SK-N-SH (cell line): ENCODE results near the gene EIF5A. TPM values are rescaled to one million over a fixed set of nuclear protein-coding genes. Genes with fewer than 3 reads are reported as not detected.

ENCODE experiments used
- CTCF ChIA-PET: fragments of 300-600, 350-600 bp; formaldehyde crosslinking; extraction: SDS; loops from one replicate; lab custom pipeline; 2021; lab: Yijun Ruan, JAX
- POLR2A ChIA-PET: fragments of 350-600 bp; sonication (Branson Sonifier 250); formaldehyde crosslinking; extraction: SDS; loops from one replicate; lab custom pipeline; 2020; ENCODE audit warnings: antibody characterized with exemption, inconsistent platforms; lab: Yijun Ruan, JAX
- DNase-seq: peaks from one replicate; pipeline ENCODE4 v3.0.0; 2012
- H2AFZ ChIP-seq: fragments of 200-600 bp; sonication (generic); 2 replicates; pipeline ENCODE4 v1.8.1; 2016; ENCODE audit warnings: antibody characterized with exemption, mild to moderate bottlenecking, low read depth
- H3F3A ChIP-seq: fragments of 200-600 bp; sonication (generic); replicated peaks from 2 replicates; pipeline ENCODE3; 2016; ENCODE audit warnings: antibody characterized with exemption, mild to moderate bottlenecking; ENCODE audit not compliant: insufficient read depth
- H3K27ac ChIP-seq, 2 experiments: fragments of 200-500 bp in 1 of 2; fragments of 200-600 bp in 1 of 2; sonication (Bioruptor generic) in 1 of 2; sonication (generic), shearing (Covaris generic) in 1 of 2; 2 replicates each; pipeline versions ENCODE4 v1.5.1 to v1.6.1; 2014 to 2016; ENCODE audit warnings: low read depth in 2 of 2, inconsistent platforms in 1 of 2, low read length in 1 of 2, mild to moderate bottlenecking in 1 of 2, mixed read lengths in 1 of 2
- H3K27me3 ChIP-seq: fragments of 200-600 bp; sonication (generic), shearing (Covaris generic); 2 replicates; pipeline ENCODE4 v1.6.1; 2016; ENCODE audit warnings: mixed run types; ENCODE audit not compliant: insufficient read depth
- H3K36me3 ChIP-seq, 2 experiments: fragments of 200-500 bp in 1 of 2; fragments of 200-600 bp in 1 of 2; sonication (Bioruptor generic) in 1 of 2; sonication (generic) in 1 of 2; replicated peaks in 1 of 2; 2 replicates each; pipeline versions ENCODE3 to v1.5.1; 2014 to 2016; ENCODE audit warnings: low read length in 1 of 2, mild to moderate bottlenecking in 1 of 2; ENCODE audit not compliant: insufficient read depth in 2 of 2, control insufficient read depth in 1 of 2
- H3K4me1 ChIP-seq, 2 experiments: fragments of 200-500 bp in 1 of 2; fragments of 200-600 bp in 1 of 2; sonication (Bioruptor generic) in 1 of 2; sonication (generic), shearing (Covaris generic) in 1 of 2; 2 replicates each; pipeline versions ENCODE4 v1.5.1 to v1.6.1; 2014 to 2016; ENCODE audit warnings: low read depth in 1 of 2, low read length in 1 of 2, mixed run types in 1 of 2; ENCODE audit not compliant: insufficient read depth in 2 of 2, control insufficient read depth in 1 of 2
- H3K4me2 ChIP-seq: fragments of 200-600 bp; sonication (generic), shearing (Covaris generic); 2 replicates; pipeline ENCODE4 v1.6.1; 2017; ENCODE audit warnings: mixed run types
- H3K4me3 ChIP-seq, 2 experiments: fragments of 200-500 bp in 1 of 2; fragments of 200-600 bp in 1 of 2; sonication (Bioruptor generic) in 1 of 2; sonication (generic), shearing (Covaris generic) in 1 of 2; 2 replicates each; pipeline versions ENCODE4 v1.5.1 to v1.8.1; 2014 to 2016; ENCODE audit warnings: low read depth in 2 of 2, inconsistent platforms in 1 of 2, low read length in 1 of 2, mild to moderate bottlenecking in 1 of 2, mixed read lengths in 1 of 2, moderate library complexity in 1 of 2
- H3K79me2 ChIP-seq: fragments of 200-600 bp; sonication (generic); 2 replicates; pipeline ENCODE4 v1.8.1; 2017; ENCODE audit warnings: mild to moderate bottlenecking; ENCODE audit not compliant: insufficient read depth
- H3K9ac ChIP-seq: fragments of 200-600 bp; sonication (generic); 2 replicates; pipeline ENCODE4 v1.6.1; 2017; ENCODE audit warnings: mixed run types
- H3K9me2 ChIP-seq: fragments of 200-600 bp; sonication (generic); 2 replicates; pipeline ENCODE4 v1.6.1; 2017; ENCODE audit warnings: mixed run types
- H3K9me3 ChIP-seq: fragments of 200-600 bp; sonication (generic); 2 replicates; pipeline ENCODE4 v1.6.1; 2017; ENCODE audit warnings: mixed run types, mild to moderate bottlenecking, moderate library complexity
- H4K20me1 ChIP-seq: fragments of 200-600 bp; sonication (generic); 2 replicates; pipeline ENCODE4 v1.6.1; 2017; ENCODE audit warnings: mild to moderate bottlenecking, mixed run types; ENCODE audit not compliant: insufficient read depth
- CHD2 ChIP-seq: fragments of 150-350 bp; IDR thresholded peaks from 2 replicates; pipeline ENCODE4 v1.6.1; 2018; ENCODE audit warnings: low read length; ENCODE audit not compliant: partially characterized antibody
- ELF1 ChIP-seq: IDR thresholded peaks from 2 replicates; pipeline ENCODE4 v1.4.0; 2012
- EP300 ChIP-seq, 2 experiments: IDR thresholded peaks; 2 replicates each; pipeline versions ENCODE4 v1.4.0 to v1.6.1; 2012; ENCODE audit warnings: borderline replicate concordance in 1 of 2, low read depth in 1 of 2, low read length in 1 of 2
- EZH2phosphoT487 ChIP-seq: fragments of 200-600 bp; sonication (generic); IDR thresholded peaks from 2 replicates; pipeline ENCODE4 v1.6.1; 2017; ENCODE audit warnings: low read depth, mixed run types, mild to moderate bottlenecking, antibody characterized with exemption, moderate library complexity, borderline replicate concordance
- FOSL2 ChIP-seq: IDR thresholded peaks from 2 replicates; pipeline ENCODE4 v1.4.0; 2012; ENCODE audit warnings: low read depth, mild to moderate bottlenecking, moderate library complexity, borderline replicate concordance
- FOXJ3 ChIP-seq: sonication (generic); formaldehyde crosslinking; IDR thresholded peaks from 2 replicates; pipeline ENCODE4 v1.5.1; 2020; ENCODE audit warnings: mild to moderate bottlenecking, missing genetic modification reagents
- GABPA ChIP-seq: IDR thresholded peaks from 2 replicates; pipeline ENCODE4 v1.4.0; 2012; ENCODE audit warnings: low read depth, mild to moderate bottlenecking
- GATA2 ChIP-seq: sonication (generic); formaldehyde crosslinking; IDR thresholded peaks from 2 replicates; pipeline ENCODE4 v1.5.0; 2020; ENCODE audit warnings: mild to moderate bottlenecking, missing genetic modification reagents
- JUND ChIP-seq: IDR thresholded peaks from 2 replicates; pipeline ENCODE4 v1.4.0; 2012
- MEF2A ChIP-seq: IDR thresholded peaks from 2 replicates; pipeline ENCODE4 v1.4.0; 2012; ENCODE audit warnings: low read depth, borderline replicate concordance
- MXI1 ChIP-seq: IDR thresholded peaks from 2 replicates; pipeline ENCODE4 v1.6.1; 2012; ENCODE audit warnings: mild to moderate bottlenecking, low read depth, low read length, improper control_type of control experiment
- NFIC ChIP-seq: IDR thresholded peaks from 2 replicates; pipeline ENCODE4 v1.4.0; 2012; ENCODE audit warnings: borderline replicate concordance
- NRF1 ChIP-seq: IDR thresholded peaks from 2 replicates; pipeline ENCODE4 v1.6.1; 2012; ENCODE audit warnings: low read depth, mild to moderate bottlenecking, low read length
- POLR2AphosphoS5 ChIP-seq: IDR thresholded peaks from 2 replicates; pipeline ENCODE4 v1.6.1; 2012; ENCODE audit warnings: low read depth, low read length
- RCOR1 ChIP-seq: fragments of 150-350 bp; IDR thresholded peaks from 2 replicates; pipeline ENCODE4 v1.6.1; 2017; ENCODE audit warnings: antibody characterized with exemption, low read length
- SMC3 ChIP-seq: IDR thresholded peaks from 2 replicates; pipeline ENCODE4 v1.6.1; 2012; ENCODE audit warnings: low read depth, low read length, improper control_type of control experiment
- TAF1 ChIP-seq: IDR thresholded peaks from 2 replicates; pipeline ENCODE4 v1.6.1; 2012; ENCODE audit warnings: low read depth, mild to moderate bottlenecking, low read length, moderate library complexity, borderline replicate concordance
- TCF12 ChIP-seq: IDR thresholded peaks from 2 replicates; pipeline ENCODE4 v1.4.0; 2012
- WGBS: methylation state at CpG from one replicate; pipeline ENCODE4 v1.1.6; 2017; ENCODE audit warnings: low lambda C conversion rate; 5-methylcytosine and 5-hydroxymethylcytosine counted together
- polyA plus RNA-seq, 3 experiments: library from polyadenylated mRNA; depleted of rRNA; stranded (reverse); fragments of >200 nt; gene quantifications; 2 replicates each; pipeline ENCODE4 v1.2.3, GENCODE V29; 2012
- TF ChIP-seq, protein P1 (sequence below): IDR thresholded peaks from 2 replicates; pipeline ENCODE4 v1.4.0; 2012; ENCODE audit warnings: low read depth
- TF ChIP-seq, protein P2 (sequence below): fragments of 200-600 bp; sonication (generic); IDR thresholded peaks from 2 replicates; pipeline ENCODE4 v1.6.1; 2017; ENCODE audit warnings: antibody characterized with exemption, mild to moderate bottlenecking, moderate library complexity
- TF ChIP-seq, protein P3 (sequence below): fragments of 150-350 bp; IDR thresholded peaks from 2 replicates; pipeline ENCODE4 v1.6.1; 2016; ENCODE audit warnings: mild to moderate bottlenecking, low read depth, low read length
- TF ChIP-seq, protein P4 (sequence below): IDR thresholded peaks from 2 replicates; pipeline ENCODE4 v1.4.0; 2012; ENCODE audit warnings: low read depth, borderline replicate concordance

Gene EIF5A
- polyA plus RNA-seq, 1 of the 3 experiments (the other 2 are of a cell fraction) = 971 TPM

DNA sequence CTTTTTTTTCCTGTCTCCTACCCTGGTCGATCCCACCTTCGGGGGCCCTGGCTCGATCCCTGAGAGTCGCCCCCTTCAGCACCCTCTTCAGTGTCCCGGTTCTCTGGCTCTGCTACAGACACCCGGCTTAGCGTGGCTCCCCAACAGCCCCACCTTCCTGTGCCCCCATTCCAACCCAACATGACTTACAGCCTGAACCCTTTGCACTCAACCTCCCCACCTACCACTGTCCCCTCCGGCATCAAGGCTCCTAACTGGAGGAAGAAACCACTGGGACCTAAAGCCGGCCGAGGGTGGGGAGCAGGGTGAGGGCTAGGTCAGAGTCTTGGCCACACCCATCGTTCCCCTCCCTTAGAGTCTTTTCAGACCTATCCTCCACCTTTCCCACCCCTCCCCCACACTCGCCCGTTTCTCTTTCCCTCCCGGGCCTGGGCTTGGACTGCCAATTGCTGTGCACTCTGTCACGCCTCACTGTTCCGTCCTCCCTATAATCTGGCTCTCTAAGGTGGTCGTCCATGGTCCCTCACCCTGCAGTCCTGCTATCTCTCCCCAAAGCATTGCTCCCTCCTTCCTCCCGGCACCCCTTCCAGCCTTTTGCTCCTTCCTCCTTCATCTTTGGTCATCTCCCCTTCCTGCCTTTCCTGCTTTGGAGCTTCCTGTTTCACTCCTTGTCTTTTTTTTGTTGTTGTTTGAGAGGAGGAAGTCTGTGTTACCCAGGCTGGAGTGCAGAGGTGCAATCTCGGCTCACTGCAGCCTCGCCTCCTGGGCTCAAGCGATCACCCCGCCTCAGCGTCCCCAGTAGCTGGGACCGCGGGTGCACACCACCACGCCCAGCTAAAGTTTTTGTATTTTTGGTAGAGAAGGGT is 44.3 kb upstream of the EIF5A start:
- ChIA-PET CTCF (interaction anchor here (0.8 to 2.7 kb wide), 3 partner anchors 17 to 219 kb away, joined by 3 to 16 read pairs (median 3); partner anchors contain the start of gene SLC16A11), POLR2A (interaction anchor here (0.6 kb wide), 1 partner anchor 199 kb away, joined by 4 read pairs; no protein-coding TSS in a partner anchor)
- Histone ChIP-seq H2AFZ (peak overlapping the region; percentile 88), H3K4me3 (no peak overlapping the region), H4K20me1 (no peaks in the 10 kb centered on the region), H3K79me2 (no peaks in the 10 kb centered on the region), H3K36me3 (peaks cover 0 to 16% of the 10 kb centered on the region in 2 experiments), H3K4me1 (peaks cover 0 to 6% of the 10 kb centered on the region in 2 experiments; a peak in 2 of 4 replicates), H3K27ac (no peak overlapping the region), H3K9me2 (no peaks in the 10 kb centered on the region), H3K9me3 (no peaks in the 10 kb centered on the region), H3F3A (peaks cover 31% of the 10 kb centered on the region), H3K9ac (no peak overlapping the region), H3K27me3 (no peaks in the 10 kb centered on the region), H3K4me2 (no peak overlapping the region)
- WGBS = 36% methylated on average over 23 of the region's 26 CpGs
- TF ChIP-seq SMC3 = no peak
- no peak for TF ChIP-seq EZH2phosphoT487
- no peak for TF ChIP-seq FOXJ3 (CRISPR knock-in tag)
- TF ChIP-seq, protein P1, sequence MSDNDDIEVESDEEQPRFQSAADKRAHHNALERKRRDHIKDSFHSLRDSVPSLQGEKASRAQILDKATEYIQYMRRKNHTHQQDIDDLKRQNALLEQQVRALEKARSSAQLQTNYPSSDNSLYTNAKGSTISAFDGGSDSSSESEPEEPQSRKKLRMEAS = no peak
- no peak for TF ChIP-seq NFIC
- TF ChIP-seq GABPA = no peak
- no peak for TF ChIP-seq GATA2
- peak; percentile 43 for DNase-seq

DNA sequence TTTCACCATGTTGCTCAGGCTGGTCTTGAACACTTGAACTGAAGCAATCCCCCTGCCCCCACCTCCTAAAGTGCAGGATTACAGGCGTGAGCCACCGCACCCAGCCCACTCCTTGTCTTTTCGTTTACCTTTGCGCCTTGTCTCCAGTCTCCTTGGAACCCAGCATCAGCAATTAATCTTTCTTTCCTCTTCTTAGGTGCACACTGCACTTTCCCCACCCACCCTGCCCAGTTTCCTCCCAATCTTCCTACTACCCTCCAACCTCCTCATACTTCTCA is 43.7 kb upstream of the EIF5A start:
- Histone ChIP-seq H3K27me3 (no peaks in the 10 kb centered on the region), H3K9ac (no peak overlapping the region), H3K9me2 (no peaks in the 10 kb centered on the region), H3K4me1 (peaks cover 0 to 6% of the 10 kb centered on the region in 2 experiments; a peak in 2 of 4 replicates), H3K36me3 (peaks cover 0 to 12% of the 10 kb centered on the region in 2 experiments), H3K9me3 (no peaks in the 10 kb centered on the region), H3F3A (peaks cover 31% of the 10 kb centered on the region), H3K79me2 (no peaks in the 10 kb centered on the region), H3K4me2 (no peak overlapping the region), H4K20me1 (no peaks in the 10 kb centered on the region), H3K4me3 (no peak overlapping the region), H2AFZ (peak overlapping the region; percentile 88; the same call in 1 of the 2 replicates), H3K27ac (no peak overlapping the region; a peak in 1 of 4 replicates)
- DNase-seq = peak; percentile 7
- CTCF ChIA-PET = interaction anchor here (0.8 to 2.7 kb wide), 3 partner anchors 16 to 220 kb away, joined by 3 to 16 read pairs (median 3); partner anchors contain the start of gene SLC16A11
- 81% methylated on average over 4 of the region's 4 CpGs for WGBS
- POLR2A ChIA-PET = interaction anchor here (0.6 kb wide), 1 partner anchor 199 kb away, joined by 4 read pairs; no protein-coding TSS in a partner anchor
- no peak for TF ChIP-seq FOSL2
- TF ChIP-seq TCF12 = no peak
- TF ChIP-seq, protein P2, sequence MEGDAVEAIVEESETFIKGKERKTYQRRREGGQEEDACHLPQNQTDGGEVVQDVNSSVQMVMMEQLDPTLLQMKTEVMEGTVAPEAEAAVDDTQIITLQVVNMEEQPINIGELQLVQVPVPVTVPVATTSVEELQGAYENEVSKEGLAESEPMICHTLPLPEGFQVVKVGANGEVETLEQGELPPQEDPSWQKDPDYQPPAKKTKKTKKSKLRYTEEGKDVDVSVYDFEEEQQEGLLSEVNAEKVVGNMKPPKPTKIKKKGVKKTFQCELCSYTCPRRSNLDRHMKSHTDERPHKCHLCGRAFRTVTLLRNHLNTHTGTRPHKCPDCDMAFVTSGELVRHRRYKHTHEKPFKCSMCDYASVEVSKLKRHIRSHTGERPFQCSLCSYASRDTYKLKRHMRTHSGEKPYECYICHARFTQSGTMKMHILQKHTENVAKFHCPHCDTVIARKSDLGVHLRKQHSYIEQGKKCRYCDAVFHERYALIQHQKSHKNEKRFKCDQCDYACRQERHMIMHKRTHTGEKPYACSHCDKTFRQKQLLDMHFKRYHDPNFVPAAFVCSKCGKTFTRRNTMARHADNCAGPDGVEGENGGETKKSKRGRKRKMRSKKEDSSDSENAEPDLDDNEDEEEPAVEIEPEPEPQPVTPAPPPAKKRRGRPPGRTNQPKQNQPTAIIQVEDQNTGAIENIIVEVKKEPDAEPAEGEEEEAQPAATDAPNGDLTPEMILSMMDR = no peak
- TF ChIP-seq MEF2A = no peak
- TF ChIP-seq CHD2 = no peak
- no peak for TF ChIP-seq JUND
- no peak for TF ChIP-seq SMC3
- TF ChIP-seq, protein P3, sequence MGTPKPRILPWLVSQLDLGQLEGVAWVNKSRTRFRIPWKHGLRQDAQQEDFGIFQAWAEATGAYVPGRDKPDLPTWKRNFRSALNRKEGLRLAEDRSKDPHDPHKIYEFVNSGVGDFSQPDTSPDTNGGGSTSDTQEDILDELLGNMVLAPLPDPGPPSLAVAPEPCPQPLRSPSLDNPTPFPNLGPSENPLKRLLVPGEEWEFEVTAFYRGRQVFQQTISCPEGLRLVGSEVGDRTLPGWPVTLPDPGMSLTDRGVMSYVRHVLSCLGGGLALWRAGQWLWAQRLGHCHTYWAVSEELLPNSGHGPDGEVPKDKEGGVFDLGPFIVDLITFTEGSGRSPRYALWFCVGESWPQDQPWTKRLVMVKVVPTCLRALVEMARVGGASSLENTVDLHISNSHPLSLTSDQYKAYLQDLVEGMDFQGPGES = no peak
- TF ChIP-seq POLR2AphosphoS5 = no peak
- TF ChIP-seq FOXJ3 (CRISPR knock-in tag) = no peak
- no peak for TF ChIP-seq GATA2
- TF ChIP-seq ELF1 = no peak
- no peak for TF ChIP-seq EP300 (IDR thresholded peaks at IDR 0.05; ENCODE audit: borderline replicate concordance in 1 of 2, low read depth in 1 of 2, low read length in 1 of 2)
- TF ChIP-seq EZH2phosphoT487 = no peak
- TF ChIP-seq MXI1 = no peak
- TF ChIP-seq RCOR1 = no peak
- no peak for TF ChIP-seq NRF1
- TF ChIP-seq, protein P4, sequence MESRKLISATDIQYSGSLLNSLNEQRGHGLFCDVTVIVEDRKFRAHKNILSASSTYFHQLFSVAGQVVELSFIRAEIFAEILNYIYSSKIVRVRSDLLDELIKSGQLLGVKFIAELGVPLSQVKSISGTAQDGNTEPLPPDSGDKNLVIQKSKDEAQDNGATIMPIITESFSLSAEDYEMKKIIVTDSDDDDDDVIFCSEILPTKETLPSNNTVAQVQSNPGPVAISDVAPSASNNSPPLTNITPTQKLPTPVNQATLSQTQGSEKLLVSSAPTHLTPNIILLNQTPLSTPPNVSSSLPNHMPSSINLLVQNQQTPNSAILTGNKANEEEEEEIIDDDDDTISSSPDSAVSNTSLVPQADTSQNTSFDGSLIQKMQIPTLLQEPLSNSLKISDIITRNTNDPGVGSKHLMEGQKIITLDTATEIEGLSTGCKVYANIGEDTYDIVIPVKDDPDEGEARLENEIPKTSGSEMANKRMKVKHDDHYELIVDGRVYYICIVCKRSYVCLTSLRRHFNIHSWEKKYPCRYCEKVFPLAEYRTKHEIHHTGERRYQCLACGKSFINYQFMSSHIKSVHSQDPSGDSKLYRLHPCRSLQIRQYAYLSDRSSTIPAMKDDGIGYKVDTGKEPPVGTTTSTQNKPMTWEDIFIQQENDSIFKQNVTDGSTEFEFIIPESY = no peak
- TF ChIP-seq TAF1 = no peak
